Fibroblast of skin of back (primary cell): Measurements from ENCODE around the gene CASP3. TPM values are rescaled to one million over a fixed set of nuclear protein-coding genes. Genes with fewer than 3 reads are reported as not detected.

Experiments used
- DNase-seq: peaks from one replicate; pipeline ENCODE4 v3.0.0-alpha.2; 2013
- polyA plus RNA-seq, 2 experiments: library from polyadenylated mRNA; unstranded; fragments of 120-200 nt; gene quantifications; one replicate each; pipeline ENCODE4 v1.2.1, GENCODE V29; 2013; ENCODE audit not compliant: insufficient read length in 2 of 2

Gene CASP3
- polyA plus RNA-seq (2013, experiment 1 of 2; ENCODE audit: insufficient read length) = 34.4 TPM
- 26.0 TPM for polyA plus RNA-seq (2013, experiment 2 of 2; ENCODE audit: insufficient read length)

GRCh38 chr4:184649026-184649970 lies at the start of gene CASP3, which contains the start of gene PRIMPOL:
Gene CASP3 (minus strand): TSS chr4:184649447. CDS start chr4:184638453, 10,994 bp downstream.
Gene PRIMPOL (plus strand): TSS chr4:184649738. CDS start chr4:184657141, 7,403 bp downstream.
- peak; percentile 96 for DNase-seq

DNA sequence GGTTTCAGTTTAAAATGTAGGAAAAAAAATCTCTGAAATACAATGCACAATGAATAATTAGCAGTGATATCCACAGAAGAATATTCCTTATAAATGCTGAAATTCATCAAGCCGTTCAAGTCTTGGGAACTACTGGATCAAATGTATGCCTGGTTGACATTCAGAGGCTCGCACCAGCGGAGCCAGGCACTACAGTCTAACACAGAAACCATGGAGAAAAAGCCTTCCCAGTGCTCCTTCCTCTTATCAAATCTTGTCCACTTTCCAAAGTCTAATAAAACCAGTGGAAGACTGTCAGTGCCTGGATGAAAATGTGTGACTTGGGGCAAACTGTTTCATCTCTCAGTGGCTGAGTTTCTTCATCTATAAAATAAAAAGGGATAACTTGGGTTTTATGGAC lies 48.7 kb upstream of the CASP3 start:
- DNase-seq = no peak

- no peak for DNase-seq
Observed at GRCh38 chr4:184695178-184695896, 46.1 kb upstream of the CASP3 start.

DNA sequence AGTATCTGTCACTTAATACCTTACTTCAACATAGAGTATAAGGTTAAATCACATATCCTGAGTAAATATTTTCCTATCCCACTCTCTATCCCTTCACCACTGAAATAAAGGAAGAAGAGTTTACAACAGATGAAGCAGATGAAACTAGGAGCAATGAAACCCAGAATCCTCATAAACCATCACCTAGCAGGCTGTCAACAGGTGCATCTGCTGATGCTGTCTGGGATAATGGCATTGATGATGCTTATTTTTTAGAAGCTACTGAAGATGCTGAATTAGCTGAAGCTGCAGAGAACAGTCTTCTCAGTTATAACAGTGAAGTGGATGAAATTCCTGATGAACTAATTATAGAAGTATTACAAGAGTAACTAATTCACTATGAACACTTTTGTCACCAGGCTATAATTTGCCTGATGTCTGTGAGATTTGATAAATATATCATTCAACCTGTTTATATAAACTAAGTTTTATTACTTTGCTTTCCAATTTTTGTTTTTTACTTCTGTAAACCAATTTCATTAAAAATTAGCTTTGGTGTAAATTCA lies 45.2 kb upstream of the CASP3 start:
- DNase-seq = no peak

DNA sequence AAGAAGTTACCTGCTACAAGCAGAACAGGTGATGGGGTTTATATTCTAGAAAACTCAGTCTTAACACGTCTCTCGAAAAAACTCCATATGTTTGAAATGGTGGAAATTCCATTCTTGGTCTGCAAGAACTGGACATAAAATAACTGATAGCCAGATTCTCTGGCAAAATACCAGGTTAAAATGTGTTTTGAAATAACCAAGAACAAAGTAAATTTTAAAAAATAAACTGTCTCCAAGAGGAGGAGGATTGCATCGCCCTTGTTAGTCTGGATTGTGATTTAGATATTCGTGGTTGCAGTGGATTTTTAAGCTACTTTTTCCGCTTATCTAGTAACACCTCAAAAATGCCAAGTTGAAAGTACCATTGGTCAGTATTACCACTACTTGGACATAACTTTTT lies 43.8 kb upstream of the CASP3 start:
- DNase-seq = no peak

DNA sequence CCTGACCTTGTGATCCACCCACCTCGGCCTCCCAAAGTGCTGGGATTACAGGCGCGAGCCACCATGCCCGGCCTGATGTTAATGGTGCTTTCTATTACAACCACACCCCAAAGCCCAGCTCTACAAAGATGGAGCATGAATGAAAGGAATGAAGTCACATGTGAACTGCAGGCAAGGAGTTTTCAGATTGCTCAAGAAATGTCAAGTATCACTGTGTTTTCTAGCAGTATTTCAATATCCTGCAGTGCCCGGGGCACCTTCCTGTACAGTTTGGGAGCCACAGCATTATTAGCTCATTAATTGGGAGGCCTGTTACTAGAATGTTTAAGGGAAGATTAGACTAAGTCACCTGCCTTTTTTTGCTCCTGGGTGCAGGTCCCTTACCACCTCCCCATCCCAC lies 40.4 kb upstream of the CASP3 start:
- DNase-seq = no peak

GRCh38 chr4:184688447-184688846 lies 39.2 kb upstream of the CASP3 start:
- peak; percentile 88 for DNase-seq

- no peak for DNase-seq
Observed at GRCh38 chr4:184688005-184688404, 38.8 kb upstream of the CASP3 start.

DNA sequence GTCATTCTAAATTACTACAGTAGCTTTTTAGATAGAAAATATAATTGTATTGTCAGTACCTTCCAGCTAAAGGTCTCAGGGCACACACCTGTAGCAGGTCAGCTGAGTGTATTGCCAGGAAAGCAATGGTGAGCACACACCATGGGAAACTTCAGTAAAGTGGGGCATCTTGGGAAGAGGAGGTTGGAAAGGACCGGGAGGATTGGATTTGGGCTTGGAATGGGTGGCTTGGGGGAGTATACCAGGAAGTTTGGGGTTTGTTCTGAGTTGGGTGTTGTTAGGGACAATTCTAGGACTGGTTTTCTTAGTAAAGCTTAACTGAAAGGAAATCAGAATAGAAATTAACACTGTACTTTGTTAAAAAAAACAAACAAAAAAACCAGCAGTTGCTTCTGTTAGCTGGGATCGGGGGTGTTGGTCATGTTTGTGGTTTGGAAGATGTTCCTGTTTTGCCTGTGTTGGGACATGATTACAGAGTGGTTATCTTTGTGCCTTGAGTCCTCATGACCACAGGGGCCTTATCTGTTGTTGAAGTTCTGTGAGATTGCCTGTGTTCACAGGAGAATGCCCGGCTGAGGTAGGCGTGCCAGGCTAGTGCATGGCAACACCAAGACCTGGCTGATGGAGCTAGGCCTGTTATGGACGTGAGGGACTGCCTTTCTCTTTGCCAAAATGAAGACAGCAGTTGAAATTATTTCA lies 35.4 kb upstream of the CASP3 start:
- DNase-seq = no peak

GRCh38 chr4:184681916-184682315 lies 32.7 kb upstream of the CASP3 start:
- DNase-seq = no peak

DNA sequence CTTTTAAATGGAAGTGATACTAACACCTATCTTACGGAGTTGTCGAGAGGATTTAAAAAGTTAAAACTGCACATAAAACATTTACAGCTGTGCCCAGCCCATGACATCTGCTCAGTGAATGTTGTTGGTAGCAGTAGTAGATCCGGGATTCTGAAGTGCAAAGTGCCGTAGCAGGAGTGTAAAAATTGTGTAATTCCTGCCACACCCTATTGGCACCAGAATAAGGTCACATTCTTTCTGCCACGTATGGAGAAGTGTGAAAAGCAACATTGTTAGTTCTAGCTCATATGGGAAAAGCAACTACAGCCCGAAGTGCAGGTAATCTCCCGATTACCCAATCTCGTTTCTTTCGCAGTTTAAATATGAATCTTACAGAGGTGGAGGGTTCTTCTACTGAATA lies 31.5 kb upstream of the CASP3 start:
- no peak for DNase-seq

GRCh38 chr4:184675821-184676492 lies 26.7 kb upstream of the CASP3 start:
- no peak for DNase-seq

DNA sequence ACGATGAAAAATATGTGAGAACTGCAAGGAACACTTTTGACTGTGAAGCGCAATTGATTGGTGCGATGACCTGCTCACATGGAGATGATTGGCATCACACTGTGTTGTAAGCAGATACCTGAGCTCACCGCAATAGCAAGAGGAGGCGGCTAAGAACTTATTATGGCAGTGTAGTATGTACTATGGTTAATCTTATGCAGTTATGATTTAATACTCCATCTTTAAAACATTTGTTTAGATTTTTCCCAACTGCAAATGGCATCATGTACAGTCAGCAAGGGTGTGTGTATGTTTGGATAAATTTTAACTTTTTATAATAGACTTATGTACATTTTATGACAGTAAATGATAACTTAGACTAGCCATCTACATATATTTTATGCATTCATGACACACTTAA lies 25.8 kb upstream of the CASP3 start:
- DNase-seq = no peak

DNA sequence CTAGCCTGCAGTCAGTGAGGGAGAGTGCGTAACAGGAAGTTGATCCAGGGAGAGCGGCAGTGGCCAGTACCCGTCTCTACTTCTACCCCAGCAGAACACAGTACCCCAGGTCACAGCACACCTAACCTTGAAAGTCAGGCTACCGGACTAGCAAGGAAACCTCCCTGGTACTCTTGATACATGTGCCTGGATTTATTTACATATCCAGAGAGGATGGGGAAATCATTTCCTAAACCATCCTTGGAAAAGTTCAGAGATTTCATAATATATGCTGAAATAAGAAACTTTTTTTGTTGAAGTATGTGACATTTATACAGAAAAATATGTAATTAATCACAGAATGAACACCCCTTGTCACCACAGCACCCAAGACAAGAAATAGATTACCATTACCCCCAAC lies 24.8 kb upstream of the CASP3 start:
- DNase-seq = no peak

GRCh38 chr4:184672741-184673140 lies 23.5 kb upstream of the CASP3 start:
- no peak for DNase-seq

DNA sequence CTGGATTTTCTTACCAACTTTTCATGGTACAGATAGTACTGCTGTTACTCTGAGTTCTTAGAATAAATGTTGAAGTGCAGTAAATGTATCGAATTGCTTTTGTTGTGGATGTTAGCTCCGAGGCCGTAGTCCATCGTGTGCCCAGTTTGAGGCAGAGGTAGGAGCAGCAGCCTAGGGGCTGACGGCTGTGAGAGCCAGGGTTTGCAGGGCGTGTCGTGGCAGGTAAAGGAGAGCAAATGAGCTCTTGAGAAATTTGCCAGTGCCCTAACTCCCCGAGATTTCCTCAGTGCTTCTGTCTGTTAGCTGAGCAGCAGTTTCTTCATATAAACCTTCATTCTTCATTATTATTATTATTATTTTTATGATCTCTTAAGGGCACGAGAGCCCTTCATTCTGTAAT lies 21.9 kb upstream of the CASP3 start:
- DNase-seq = no peak

GRCh38 chr4:184669251-184669650 lies 20.0 kb upstream of the CASP3 start:
- no peak for DNase-seq

DNA sequence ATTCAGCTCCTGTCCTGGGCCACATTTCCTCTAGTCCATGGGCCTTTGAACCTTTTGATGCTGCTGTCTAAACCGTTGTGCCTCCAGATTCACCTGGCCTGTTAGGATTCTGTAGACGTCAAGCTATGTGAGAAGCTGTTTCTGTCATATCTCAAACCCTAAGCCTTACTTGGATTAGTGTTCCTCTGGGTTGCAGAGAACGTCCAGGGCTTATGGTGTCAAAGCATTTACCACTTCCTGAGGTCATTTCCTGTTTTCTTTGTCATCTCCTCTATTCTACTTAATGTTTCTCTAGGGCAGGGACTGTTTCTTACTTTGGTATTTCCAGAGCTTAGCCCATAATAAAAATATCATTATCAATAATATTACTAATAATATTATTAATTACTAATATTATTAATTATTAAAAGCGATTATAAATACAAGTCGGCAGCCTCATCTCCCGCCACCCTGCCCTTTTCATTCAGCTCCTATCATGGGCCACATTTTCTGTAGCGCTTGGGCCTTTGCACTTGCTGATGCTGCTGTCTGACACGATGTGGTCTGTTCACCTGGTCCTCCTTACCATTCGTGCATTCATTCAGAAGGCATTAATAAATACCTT lies 19.4 kb upstream of the CASP3 start:
- DNase-seq = peak; percentile 15

DNA sequence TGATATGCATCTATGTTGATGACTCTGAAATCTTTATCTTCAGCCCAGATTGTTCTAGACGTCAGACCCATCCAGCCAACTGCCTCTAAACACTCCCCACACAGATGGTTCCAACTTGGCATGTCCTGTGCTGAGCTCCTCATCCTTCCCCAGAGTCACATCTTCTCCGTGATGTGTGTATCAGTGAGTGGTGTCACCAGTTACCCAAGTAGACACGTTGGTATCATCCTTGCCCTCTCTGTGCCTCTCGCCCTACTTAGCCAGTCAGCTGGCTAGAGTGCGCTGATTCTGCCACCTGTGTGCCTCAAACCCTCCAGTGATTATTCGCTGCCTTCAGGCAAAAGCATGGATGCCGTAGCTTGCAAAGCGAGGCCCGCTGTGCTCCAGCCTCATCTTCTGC lies 18.8 kb upstream of the CASP3 start:
- no peak for DNase-seq

- no peak for DNase-seq
Observed at GRCh38 chr4:184666670-184667069, 17.4 kb upstream of the CASP3 start.

- DNase-seq = peak; percentile 27
Observed at GRCh38 chr4:184664445-184665210, 15.4 kb upstream of the CASP3 start.
